Measurements from ENCODE around the gene SHD. TPM values are rescaled to one million over a fixed set of nuclear protein-coding genes. Genes with fewer than 3 reads are reported as not detected.
"Not testable (repeated sequence)": the region's sequence is repeated elsewhere in the genome, so short reads cannot be mapped to it uniquely, and the experiment has no call there.

The SHD gene
- total RNA-seq, 3 donors from 2014 or later: not detected

DNA sequence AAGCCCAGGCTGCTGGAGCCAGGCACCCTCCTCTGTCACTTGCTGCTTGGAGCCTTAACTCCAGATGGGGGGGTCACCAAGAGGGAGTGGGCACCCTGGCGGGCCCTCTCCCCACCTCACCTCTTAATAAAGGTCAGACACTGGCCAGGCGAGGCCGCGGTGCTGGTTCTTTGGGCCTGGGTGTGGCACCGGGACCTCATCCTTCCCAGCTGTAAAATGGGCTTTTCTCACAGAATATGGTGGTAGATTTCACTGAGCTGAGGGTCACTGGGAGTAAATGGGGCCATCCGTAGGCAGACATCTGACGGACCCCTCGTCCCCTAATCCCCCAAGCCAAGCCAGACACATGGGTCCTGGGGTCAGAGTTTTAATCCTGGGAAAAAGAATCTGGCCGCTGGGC lies 44.6 kb downstream of the SHD start:
- H3K4me3 Mint-ChIP-seq: no peak overlapping the region
- peaks cover 5% of the 10 kb centered on the region for H3K9me3 Mint-ChIP-seq
- no peak for ATAC-seq
- H3K4me1 Mint-ChIP-seq (ENCODE audit: low read depth): peaks cover 20% of the 10 kb centered on the region
- peaks cover 3% of the 10 kb centered on the region for H3K27me3 Mint-ChIP-seq (ENCODE audit: low read depth)
- no peaks in the 10 kb centered on the region for H3K36me3 Mint-ChIP-seq (ENCODE audit: insufficient read depth)
- no peak for DNase-seq

DNA sequence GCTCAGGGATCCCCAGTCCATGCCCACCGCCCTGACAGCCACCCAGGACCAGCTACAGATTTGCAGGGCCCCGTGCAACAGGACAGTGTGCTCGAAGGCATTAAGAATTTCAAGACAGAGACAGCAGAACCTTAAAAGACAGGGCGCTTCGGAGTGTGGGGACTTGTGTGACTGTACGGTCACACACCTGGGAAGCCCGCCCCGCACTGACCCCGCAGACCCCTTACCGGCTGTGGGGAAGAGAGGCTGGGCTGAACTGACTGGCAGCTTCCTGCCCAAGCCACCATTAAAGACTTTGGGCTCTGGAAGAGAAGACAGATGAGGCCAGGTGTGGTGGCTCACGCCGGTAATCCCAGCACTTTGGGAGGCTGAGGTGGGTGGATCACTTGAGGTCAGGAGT lies 45.2 kb downstream of the SHD start:
- no peak for ATAC-seq
- Mint-ChIP-seq H3K9me3 (peaks cover 5% of the 10 kb centered on the region), H3K27me3 (ENCODE audit: low read depth) (peaks cover 3% of the 10 kb centered on the region), H3K4me1 (ENCODE audit: low read depth) (peaks cover 22% of the 10 kb centered on the region), H3K4me3 (no peak overlapping the region), H3K36me3 (ENCODE audit: insufficient read depth) (no peaks in the 10 kb centered on the region)
- no peak for DNase-seq

DNA sequence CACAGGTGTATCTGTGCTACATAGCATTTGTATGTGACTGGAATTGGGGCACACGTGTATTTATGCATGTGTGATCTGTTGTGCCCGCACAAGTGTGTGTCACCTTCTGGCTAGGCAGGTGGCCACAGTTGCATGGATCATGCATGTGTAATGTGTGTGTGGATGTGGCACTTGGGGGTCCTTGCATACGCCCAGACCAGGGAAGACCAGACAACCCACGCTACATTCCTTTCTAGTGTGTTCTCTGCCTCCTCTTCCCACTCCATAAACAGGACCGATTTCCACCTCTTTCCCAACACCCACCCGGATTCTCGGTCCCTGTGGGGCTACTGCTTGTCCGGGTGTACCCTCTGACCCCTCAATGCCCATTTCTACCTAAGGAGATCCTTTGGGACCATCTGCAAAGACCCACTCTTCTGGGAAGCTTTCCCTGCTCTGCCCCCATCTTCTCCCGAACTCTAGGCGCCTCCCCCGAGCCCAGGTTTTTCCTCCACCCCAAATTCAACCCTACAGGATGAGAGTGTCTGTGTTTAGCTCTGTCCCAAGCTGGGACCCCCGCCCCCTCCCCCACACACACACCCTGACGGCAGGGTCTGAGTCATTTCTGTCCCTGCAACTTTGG lies 47.3 kb downstream of the SHD start:
- no peaks in the 10 kb centered on the region for H3K9me3 Mint-ChIP-seq

DNA sequence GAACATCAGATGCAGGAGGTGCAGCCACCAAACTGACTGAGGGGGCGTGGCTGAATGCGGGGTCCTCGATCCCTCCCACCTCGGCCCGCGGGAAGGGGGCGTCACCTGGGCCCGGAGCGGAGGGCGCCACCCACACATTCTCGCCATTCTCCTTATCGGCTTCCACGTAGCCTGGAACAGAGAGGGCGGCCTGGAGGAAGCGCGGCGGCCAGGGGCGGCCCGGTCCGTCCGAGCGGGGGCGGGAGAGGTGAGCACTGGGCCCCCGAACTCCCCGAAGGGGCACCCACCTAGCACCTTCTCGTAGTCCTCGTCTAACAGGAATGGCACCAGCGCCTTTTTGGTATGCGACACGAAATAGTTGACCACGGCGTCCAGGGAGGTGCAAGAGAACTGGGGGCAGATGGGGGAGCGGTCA lies 47.8 kb downstream of the SHD start:
- no peak for DNase-seq

More for the DNA sequence above, 47.3 kb downstream of the SHD start:
- no peaks in the 10 kb centered on the region for H3K36me3 Mint-ChIP-seq (ENCODE audit: insufficient read depth)
- H3K27me3 Mint-ChIP-seq (ENCODE audit: low read depth): peaks cover 3% of the 10 kb centered on the region
- peak overlapping the region; percentile 4 for H3K4me3 Mint-ChIP-seq
- no peak for DNase-seq
- no peak for ATAC-seq
- peaks cover 25% of the 10 kb centered on the region for H3K4me1 Mint-ChIP-seq (ENCODE audit: low read depth)

DNA sequence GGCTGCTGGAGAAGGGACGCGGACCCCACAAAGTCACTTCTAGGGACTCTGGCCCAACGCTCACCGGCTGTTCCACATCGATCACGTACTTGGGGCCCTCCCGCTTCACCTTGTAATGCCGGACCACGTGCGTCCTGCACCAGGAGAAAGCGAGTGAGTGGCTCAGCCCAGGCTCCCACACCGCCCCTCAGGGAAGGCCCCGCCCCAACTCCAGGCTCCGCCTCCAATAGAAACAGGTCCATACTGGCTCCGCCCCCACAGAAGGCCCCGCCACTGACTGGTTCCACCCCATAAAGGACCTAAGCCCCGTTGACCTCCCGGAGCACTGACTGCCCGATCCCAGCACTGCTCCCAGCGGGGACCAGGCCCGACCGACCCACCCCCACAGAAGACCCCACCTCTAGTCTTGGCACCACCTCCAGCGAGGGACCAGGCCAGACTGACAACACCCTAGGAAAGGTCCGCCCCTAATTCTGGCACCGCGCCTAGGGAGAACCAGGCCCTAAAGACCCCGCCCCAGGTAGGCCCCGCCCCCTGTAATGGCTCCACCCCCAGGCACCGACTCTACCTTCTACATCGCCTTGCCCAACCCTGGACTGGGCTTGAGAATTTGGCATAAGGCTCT lies 48.3 kb downstream of the SHD start:
- H3K4me3 Mint-ChIP-seq: peak overlapping the region; percentile 62
- H3K27me3 Mint-ChIP-seq (ENCODE audit: low read depth): peaks cover 3% of the 10 kb centered on the region
- peaks cover 25% of the 10 kb centered on the region for H3K4me1 Mint-ChIP-seq (ENCODE audit: low read depth)
- H3K9me3 Mint-ChIP-seq: no peaks in the 10 kb centered on the region
- ATAC-seq (peak; percentile 22 to 46), DNase-seq (peak; percentile 68)
- no peaks in the 10 kb centered on the region for H3K36me3 Mint-ChIP-seq (ENCODE audit: insufficient read depth)

More for the DNA sequence above, 47.8 kb downstream of the SHD start:
- Mint-ChIP-seq H3K4me3 (peak overlapping the region; percentile 62), H3K4me1 (ENCODE audit: low read depth) (peaks cover 25% of the 10 kb centered on the region), H3K36me3 (ENCODE audit: insufficient read depth) (no peaks in the 10 kb centered on the region), H3K9me3 (no peaks in the 10 kb centered on the region), H3K27me3 (ENCODE audit: low read depth) (peaks cover 3% of the 10 kb centered on the region)
- no peak for ATAC-seq

DNA sequence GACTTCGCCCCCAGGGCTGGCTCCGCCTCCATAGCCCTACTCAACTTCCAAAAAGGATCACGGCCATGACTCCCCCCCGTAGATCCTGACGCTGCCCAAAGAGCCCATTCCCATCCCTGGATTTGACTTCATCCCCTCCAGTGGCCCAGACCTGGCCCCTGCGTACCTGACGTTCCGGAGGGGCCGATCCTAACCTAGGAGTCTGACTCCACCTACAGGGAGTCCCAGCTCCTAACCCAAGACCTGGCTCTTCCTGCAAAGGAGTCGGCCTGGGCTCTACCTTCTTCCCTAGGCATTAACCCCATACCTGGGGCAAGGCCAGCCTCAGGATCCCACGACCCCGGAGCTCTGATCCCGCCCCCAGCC lies 48.8 kb downstream of the SHD start:
- Mint-ChIP-seq H3K27me3 (ENCODE audit: low read depth) (peaks cover 3% of the 10 kb centered on the region), H3K4me1 (ENCODE audit: low read depth) (peaks cover 25% of the 10 kb centered on the region), H3K36me3 (ENCODE audit: insufficient read depth) (no peaks in the 10 kb centered on the region), H3K9me3 (no peaks in the 10 kb centered on the region), H3K4me3 (peak overlapping the region; percentile 62)
- peak; percentile 15 for DNase-seq
- peak in 1 of 2 donors; percentile 12 for ATAC-seq

DNA sequence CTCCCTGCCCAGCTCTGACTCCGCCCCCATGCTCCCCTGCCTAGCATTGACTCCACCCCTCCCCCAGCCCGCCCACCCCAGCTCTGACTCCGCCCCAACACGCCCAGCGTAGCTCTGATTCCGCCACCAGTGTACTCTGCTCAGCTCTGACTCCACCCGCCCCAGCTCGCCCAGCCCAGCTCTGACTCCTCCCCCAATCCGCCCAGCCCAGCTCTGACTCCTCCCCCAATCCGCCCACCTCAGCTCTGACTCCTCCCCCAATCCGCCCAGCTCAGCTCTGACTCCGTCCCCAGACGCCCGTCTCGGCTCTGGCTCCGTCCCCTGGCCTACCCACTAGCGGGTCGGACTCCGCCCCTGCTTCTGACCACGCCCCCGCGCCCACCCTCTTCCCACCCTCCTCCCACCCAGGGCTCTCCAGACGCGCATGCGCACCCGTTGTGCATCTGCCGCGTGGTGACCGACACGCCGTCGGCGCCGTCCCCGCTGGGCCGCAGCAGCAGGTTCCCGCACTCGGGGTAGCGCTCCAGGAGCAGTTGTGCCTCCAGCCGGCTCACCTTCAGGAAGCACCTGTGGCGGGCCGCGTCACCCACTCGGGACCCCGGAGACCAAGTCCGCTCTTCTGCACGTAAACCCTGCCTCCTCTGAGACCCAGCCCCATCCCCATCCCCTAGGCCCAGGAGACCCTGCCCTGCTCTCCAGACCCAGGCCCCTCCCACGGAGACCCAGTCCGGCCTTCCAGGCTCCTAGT lies 49.4 kb downstream of the SHD start:
- Mint-ChIP-seq H3K9me3 (no peaks in the 10 kb centered on the region), H3K27me3 (ENCODE audit: low read depth) (peaks cover 3% of the 10 kb centered on the region), H3K4me1 (ENCODE audit: low read depth) (peaks cover 25% of the 10 kb centered on the region), H3K4me3 (peak overlapping the region; percentile 85), H3K36me3 (ENCODE audit: insufficient read depth) (no peaks in the 10 kb centered on the region)
- ATAC-seq: peak; percentile 86 to 90
- peak; percentile 98 for DNase-seq

DNA sequence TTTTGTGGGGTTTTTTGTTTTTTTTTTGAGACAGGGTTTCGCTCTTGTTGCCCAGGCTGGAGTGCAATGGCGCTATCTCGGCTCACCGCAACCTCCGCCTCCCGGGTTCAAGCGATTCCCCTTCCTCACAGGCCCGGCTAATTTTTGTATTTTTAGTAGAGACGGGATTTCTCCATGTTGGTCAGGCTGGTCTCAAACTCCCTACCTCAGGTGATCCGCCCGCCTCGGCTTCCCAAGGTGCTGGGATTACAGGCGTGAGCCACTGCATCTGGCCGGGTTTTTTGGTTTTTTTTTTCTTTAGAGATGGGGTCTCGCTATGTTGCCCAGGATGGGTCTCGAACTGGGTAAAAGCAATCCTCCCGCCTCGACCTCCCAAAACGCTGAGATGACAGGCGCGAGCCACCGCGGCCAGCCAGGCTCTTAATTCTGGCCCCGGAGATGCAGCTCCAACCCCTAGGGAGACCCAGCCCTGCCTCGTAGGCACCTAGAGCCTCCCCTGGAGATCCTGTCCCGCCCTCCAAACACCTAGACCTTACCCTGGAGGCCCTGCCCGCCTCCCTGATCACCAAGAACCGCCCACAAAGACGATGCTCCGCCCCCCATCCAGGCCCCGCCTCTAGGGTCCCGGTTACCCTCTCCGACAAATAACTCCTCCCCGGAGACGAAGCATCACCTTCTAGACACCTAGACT lies 50.1 kb downstream of the SHD start:
- H3K9me3 Mint-ChIP-seq; H3K27me3 Mint-ChIP-seq (ENCODE audit: low read depth); H3K36me3 Mint-ChIP-seq (ENCODE audit: insufficient read depth); ATAC-seq: not testable (repeated sequence)
- peaks cover 25% of the 10 kb centered on the region for H3K4me1 Mint-ChIP-seq (ENCODE audit: low read depth)
- H3K4me3 Mint-ChIP-seq: peak overlapping the region; percentile 85
- DNase-seq: peak; percentile 42

DNA sequence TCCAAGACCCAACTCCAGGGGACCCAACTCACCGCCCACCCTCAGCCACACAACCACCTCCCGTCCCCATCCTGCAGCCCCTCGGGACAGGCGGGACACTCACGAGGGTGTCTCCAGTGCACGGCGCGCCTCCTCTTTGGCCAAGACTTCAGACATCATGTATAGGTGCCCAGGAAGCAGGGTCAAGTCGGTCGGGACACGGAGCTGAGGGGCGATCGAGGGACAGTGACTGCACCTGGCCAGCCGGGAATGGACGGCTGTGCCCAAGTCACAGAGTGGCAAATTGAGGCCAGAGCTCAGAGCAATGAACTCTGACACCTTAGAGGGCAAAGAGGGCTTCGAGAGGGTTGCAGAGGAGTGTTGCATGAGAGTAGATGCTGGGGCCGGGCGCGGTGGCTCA lies 50.8 kb downstream of the SHD start:
- DNase-seq: no peak
- Mint-ChIP-seq H3K4me1 (ENCODE audit: low read depth) (peaks cover 25% of the 10 kb centered on the region), H3K9me3 (no peaks in the 10 kb centered on the region), H3K27me3 (ENCODE audit: low read depth) (peaks cover 3% of the 10 kb centered on the region), H3K4me3 (peak overlapping the region; percentile 55), H3K36me3 (ENCODE audit: insufficient read depth) (no peaks in the 10 kb centered on the region)
- ATAC-seq: no peak

DNA sequence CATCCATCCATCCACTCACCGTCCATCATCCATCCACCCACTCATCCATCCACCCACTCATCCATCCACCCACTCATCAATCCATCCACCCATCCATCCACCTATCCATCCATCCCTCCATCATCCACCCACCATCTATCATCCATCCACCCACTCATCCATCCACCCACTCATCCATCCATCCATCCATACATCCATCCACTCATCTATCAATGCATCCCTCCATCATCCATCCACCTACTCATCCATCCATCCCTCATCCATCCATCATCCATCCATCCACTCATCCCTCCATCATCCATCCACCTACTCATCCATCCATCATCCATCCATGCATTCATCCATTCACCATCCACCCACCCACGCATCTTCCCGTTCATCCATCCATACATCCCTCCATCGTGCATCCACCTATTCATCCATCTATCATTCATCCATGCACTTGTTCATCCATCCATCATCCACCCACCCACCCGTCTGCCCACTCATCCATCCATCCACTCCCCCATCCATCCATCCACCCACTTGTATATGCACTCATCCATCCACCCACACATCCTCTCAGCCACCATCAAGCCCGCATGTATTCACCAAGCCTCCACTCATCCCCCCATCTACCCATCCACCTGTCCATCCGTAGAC lies 56.0 kb downstream of the SHD start:
- DNase-seq: no peak
- H3K27me3 Mint-ChIP-seq (ENCODE audit: low read depth): no peaks in the 10 kb centered on the region
- no peaks in the 10 kb centered on the region for H3K9me3 Mint-ChIP-seq
- no peak for ATAC-seq
- H3K36me3 Mint-ChIP-seq (ENCODE audit: insufficient read depth): no peaks in the 10 kb centered on the region
- H3K4me3 Mint-ChIP-seq: no peak overlapping the region
- peaks cover 13% of the 10 kb centered on the region for H3K4me1 Mint-ChIP-seq (ENCODE audit: low read depth)

DNA sequence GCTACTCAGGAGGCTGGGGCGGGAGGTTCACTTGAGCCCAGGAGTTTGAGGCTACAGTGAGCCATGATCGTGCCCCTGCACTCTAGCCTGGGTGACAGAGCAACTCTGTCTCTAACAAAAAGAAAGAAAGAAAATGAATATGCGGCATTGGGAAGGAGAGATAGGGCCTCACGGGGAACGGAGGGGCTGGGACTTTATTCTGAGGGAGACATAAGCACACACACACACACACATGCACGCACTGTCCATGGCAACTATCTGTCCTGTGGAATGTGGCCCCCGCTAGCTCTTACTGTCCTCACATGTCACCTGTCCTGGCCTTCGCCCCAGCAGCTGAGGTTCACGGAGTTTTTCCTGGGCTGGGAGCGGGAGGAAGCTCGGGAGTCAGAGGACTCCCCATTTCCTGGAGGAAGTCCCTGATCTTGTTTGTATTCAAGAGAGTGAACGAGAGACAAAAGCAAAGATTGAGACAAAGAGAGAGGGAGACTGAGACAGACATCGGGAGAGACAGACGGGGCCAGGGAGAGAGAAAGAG lies 58.9 kb downstream of the SHD start:
- no peak for DNase-seq
- Mint-ChIP-seq H3K4me3 (peak overlapping the region; percentile 84), H3K4me1 (ENCODE audit: low read depth) (peaks cover 16% of the 10 kb centered on the region), H3K27me3 (ENCODE audit: low read depth) (no peaks in the 10 kb centered on the region), H3K36me3 (ENCODE audit: insufficient read depth) (no peaks in the 10 kb centered on the region), H3K9me3 (no peaks in the 10 kb centered on the region)
- ATAC-seq: no peak

DNA sequence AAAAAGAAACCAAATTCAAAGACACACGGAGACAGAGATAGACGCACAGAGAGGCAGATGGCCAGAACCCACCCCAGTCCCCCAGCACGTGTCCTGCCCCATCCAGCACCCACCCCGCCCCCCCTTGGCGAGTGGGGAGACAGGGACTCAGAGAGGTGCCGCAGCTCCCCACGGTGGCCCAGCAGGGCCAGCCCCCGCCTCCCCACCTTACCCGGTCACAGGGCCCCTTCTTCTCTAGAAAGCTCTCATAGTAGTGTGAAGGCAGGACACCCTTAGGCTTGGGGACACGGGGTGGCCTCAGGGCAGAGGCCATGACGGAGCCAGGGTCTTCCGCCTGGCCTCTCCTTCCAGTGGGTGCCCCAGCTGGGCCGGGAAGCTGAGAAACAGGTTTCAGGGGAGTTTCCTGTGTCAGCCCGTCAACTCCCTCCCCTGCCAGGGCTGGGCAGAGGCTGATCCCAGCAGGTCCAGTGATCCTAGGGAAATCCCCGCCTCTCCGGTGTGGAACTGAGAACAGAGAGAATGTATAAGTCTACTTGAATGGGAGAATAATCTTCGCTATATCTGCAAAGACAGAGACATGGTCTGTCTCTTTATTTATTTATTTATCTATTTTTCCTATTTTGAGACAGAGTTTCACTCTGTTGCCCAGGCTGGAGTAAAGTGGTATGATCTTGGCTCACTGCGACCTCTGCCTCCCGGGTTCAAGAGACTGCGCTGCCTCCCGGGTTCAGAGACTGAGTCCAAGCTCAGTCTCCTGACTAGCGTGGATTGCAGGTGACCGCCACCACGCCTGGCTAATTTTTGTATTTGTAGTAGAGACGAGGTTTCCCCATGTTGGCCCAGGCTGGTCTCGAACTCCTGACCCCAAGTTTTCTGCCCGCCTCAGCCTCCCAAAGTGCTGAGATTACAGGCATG lies 59.6 kb downstream of the SHD start, which contains the start of gene STAP2:
Gene STAP2, minus strand, starts transcription at position 387 of the 915 bp plus-strand sequence. Its CDS starts 74 bp downstream, at position 313.
- ATAC-seq: no peak
- peak; percentile 25 for DNase-seq
- Mint-ChIP-seq H3K27me3 (ENCODE audit: low read depth) (no peaks in the 10 kb centered on the region), H3K4me1 (ENCODE audit: low read depth) (peaks cover 19% of the 10 kb centered on the region), H3K9me3 (no peaks in the 10 kb centered on the region), H3K4me3 (peak within 1 kb of the TSS; percentile 84), H3K36me3 (ENCODE audit: insufficient read depth) (no peaks in the 10 kb centered on the region)
